T-helper 2 cell treated with Interferon-gamma antibody and Interleukin-4, amounts not matched to agents 5 μg/mL and 100 μg/mL, for 36 hours (primary cell): ENCODE measurements around the gene ANKRD13A.

Experiments used
- DNase-seq: peaks from one replicate; pipeline ENCODE4 v3.0.0; 2021; ENCODE audit warnings: low spot score
- H3K27ac Mint-ChIP-seq: one replicate; pipeline ENCODE4 v1.8.0; 2021; ENCODE audit warnings: mild to moderate bottlenecking, mixed read lengths
- H3K27me3 Mint-ChIP-seq: one replicate; pipeline ENCODE4 v1.8.0; 2021; ENCODE audit warnings: low read depth, mixed read lengths
- H3K36me3 Mint-ChIP-seq: one replicate; pipeline ENCODE4 v1.8.0; 2021; ENCODE audit warnings: low read depth, mixed read lengths
- H3K4me1 Mint-ChIP-seq: one replicate; pipeline ENCODE4 v1.8.0; 2021; ENCODE audit warnings: low read depth, mixed read lengths
- H3K4me3 Mint-ChIP-seq: one replicate; pipeline ENCODE4 v1.8.0; 2022; ENCODE audit warnings: mild to moderate bottlenecking, moderate library complexity, mixed read lengths
- H3K9me3 Mint-ChIP-seq: one replicate; pipeline ENCODE4 v1.8.0; 2021; ENCODE audit warnings: mixed read lengths

The ANKRD13A gene

GRCh38 chr12:109991586-109991985 lies 7.6 kb upstream of the ANKRD13A start:
- peaks cover 57% of the 10 kb centered on the region for H3K36me3 Mint-ChIP-seq
- H3K27ac Mint-ChIP-seq, result no peak overlapping the region
- no peaks in the 10 kb centered on the region for H3K27me3 Mint-ChIP-seq
- peaks cover 33% of the 10 kb centered on the region for H3K4me1 Mint-ChIP-seq
- no peaks in the 10 kb centered on the region for H3K9me3 Mint-ChIP-seq
- DNase-seq, result no peak
- no peak overlapping the region for H3K4me3 Mint-ChIP-seq

GRCh38 chr12:109993091-109993490 lies 6.1 kb upstream of the ANKRD13A start:
- Mint-ChIP-seq H3K27ac (peak overlapping the region; percentile 6), H3K27me3 (no peaks in the 10 kb centered on the region), H3K4me3 (peak overlapping the region; percentile 89), H3K4me1 (peaks cover 36% of the 10 kb centered on the region), H3K36me3 (peaks cover 50% of the 10 kb centered on the region), H3K9me3 (no peaks in the 10 kb centered on the region)
- DNase-seq, result no peak

- peaks cover 38% of the 10 kb centered on the region for H3K36me3 Mint-ChIP-seq
- DNase-seq, result no peak
These were observed 4.6 kb upstream of the ANKRD13A start for GRCh38 chr12:109994401-109995175.

GRCh38 chr12:109995361-109995685 lies 3.9 kb upstream of the ANKRD13A start:
- H3K9me3 Mint-ChIP-seq, result no peaks in the 10 kb centered on the region
- peak overlapping the region; percentile 89 for H3K4me3 Mint-ChIP-seq
- peaks cover 35% of the 10 kb centered on the region for H3K4me1 Mint-ChIP-seq
- DNase-seq, result no peak
- H3K27ac Mint-ChIP-seq, result peak overlapping the region; percentile 90
- peaks cover 36% of the 10 kb centered on the region for H3K36me3 Mint-ChIP-seq
- no peaks in the 10 kb centered on the region for H3K27me3 Mint-ChIP-seq

More at GRCh38 chr12:109994401-109995175, 4.6 kb upstream of the ANKRD13A start:
- Mint-ChIP-seq H3K4me3 (peak overlapping the region; percentile 89), H3K27me3 (no peaks in the 10 kb centered on the region), H3K9me3 (no peaks in the 10 kb centered on the region), H3K27ac (peak overlapping the region; percentile 90), H3K4me1 (peaks cover 34% of the 10 kb centered on the region)

- no peaks in the 10 kb centered on the region for H3K9me3 Mint-ChIP-seq
- no peaks in the 10 kb centered on the region for H3K27me3 Mint-ChIP-seq
- H3K36me3 Mint-ChIP-seq, result peaks cover 32% of the 10 kb centered on the region
- DNase-seq, result peak; percentile 96
- peaks cover 37% of the 10 kb centered on the region for H3K4me1 Mint-ChIP-seq
- peak within 1 kb of the TSS; percentile 90 for H3K27ac Mint-ChIP-seq
- peak within 1 kb of the TSS; percentile 89 for H3K4me3 Mint-ChIP-seq
These were observed 3.3 kb upstream of the ANKRD13A start, which contains the start of gene GIT2 for GRCh38 chr12:109995686-109996482. TSS of gene GIT2 (minus strand) at chr12:109996368. CDS start at chr12:109996224, 144 bp downstream.

GRCh38 chr12:109996483-109996853 lies 2.8 kb upstream of the ANKRD13A start:
- peak overlapping the region; percentile 89 for H3K4me3 Mint-ChIP-seq
- no peak for DNase-seq
- no peaks in the 10 kb centered on the region for H3K27me3 Mint-ChIP-seq
- no peaks in the 10 kb centered on the region for H3K9me3 Mint-ChIP-seq
- peaks cover 30% of the 10 kb centered on the region for H3K36me3 Mint-ChIP-seq
- peak overlapping the region; percentile 84 for H3K27ac Mint-ChIP-seq
- H3K4me1 Mint-ChIP-seq, result peaks cover 37% of the 10 kb centered on the region

- peak overlapping the region; percentile 49 for H3K4me3 Mint-ChIP-seq
- H3K27ac Mint-ChIP-seq, result peak overlapping the region; percentile 32
- DNase-seq, result no peak
- peaks cover 35% of the 10 kb centered on the region for H3K4me1 Mint-ChIP-seq
- H3K9me3 Mint-ChIP-seq, result no peaks in the 10 kb centered on the region
- no peaks in the 10 kb centered on the region for H3K27me3 Mint-ChIP-seq
- peaks cover 28% of the 10 kb centered on the region for H3K36me3 Mint-ChIP-seq
These were observed 1.8 kb upstream of the ANKRD13A start for GRCh38 chr12:109997393-109997792.

- Mint-ChIP-seq H3K27me3 (no peaks in the 10 kb centered on the region), H3K9me3 (no peaks in the 10 kb centered on the region)
These were observed 858 bp upstream of the ANKRD13A start for GRCh38 chr12:109998241-109998903.

GRCh38 chr12:109999649-109999971 lies 380 bp downstream of the ANKRD13A start:
- Mint-ChIP-seq H3K27ac (peak overlapping the region; percentile 96), H3K9me3 (no peaks in the 10 kb centered on the region), H3K4me3 (peak overlapping the region; percentile 100), H3K36me3 (peaks cover 22% of the 10 kb centered on the region), H3K27me3 (no peaks in the 10 kb centered on the region), H3K4me1 (peaks cover 27% of the 10 kb centered on the region)
- no peak for DNase-seq

More at GRCh38 chr12:109998241-109998903, 858 bp upstream of the ANKRD13A start:
- Mint-ChIP-seq H3K4me1 (peaks cover 34% of the 10 kb centered on the region), H3K36me3 (peaks cover 26% of the 10 kb centered on the region), H3K27ac (peak overlapping the region; percentile 97), H3K4me3 (peak overlapping the region; percentile 90)
- DNase-seq, result no peak

- Mint-ChIP-seq H3K4me1 (peaks cover 30% of the 10 kb centered on the region), H3K27ac (peak overlapping the region; percentile 96), H3K4me3 (peak overlapping the region; percentile 100), H3K9me3 (no peaks in the 10 kb centered on the region), H3K27me3 (no peaks in the 10 kb centered on the region), H3K36me3 (peaks cover 19% of the 10 kb centered on the region)
- DNase-seq, result no peak
These were observed 814 bp downstream of the ANKRD13A start for GRCh38 chr12:109999983-110000505.

- H3K9me3 Mint-ChIP-seq, result no peaks in the 10 kb centered on the region
- no peak overlapping the region for H3K4me3 Mint-ChIP-seq
- no peak overlapping the region for H3K27ac Mint-ChIP-seq
- no peaks in the 10 kb centered on the region for H3K27me3 Mint-ChIP-seq
- no peak for DNase-seq
- peaks cover 34% of the 10 kb centered on the region for H3K4me1 Mint-ChIP-seq
- peaks cover 26% of the 10 kb centered on the region for H3K36me3 Mint-ChIP-seq
These were observed 2.4 kb downstream of the ANKRD13A start for GRCh38 chr12:110001596-110001995.

GRCh38 chr12:110002676-110003515 lies 3.7 kb downstream of the ANKRD13A start:
- Mint-ChIP-seq H3K27me3 (no peaks in the 10 kb centered on the region), H3K36me3 (peaks cover 35% of the 10 kb centered on the region), H3K9me3 (peaks cover 2% of the 10 kb centered on the region), H3K27ac (peak overlapping the region; percentile 16), H3K4me1 (peaks cover 33% of the 10 kb centered on the region), H3K4me3 (no peak overlapping the region)
- DNase-seq, result no peak

- Mint-ChIP-seq H3K4me3 (no peak overlapping the region), H3K36me3 (peaks cover 43% of the 10 kb centered on the region), H3K27me3 (no peaks in the 10 kb centered on the region), H3K9me3 (peaks cover 3% of the 10 kb centered on the region), H3K27ac (no peak overlapping the region), H3K4me1 (peaks cover 36% of the 10 kb centered on the region)
- no peak for DNase-seq
These were observed 5.4 kb downstream of the ANKRD13A start for GRCh38 chr12:110004598-110004997.
